NCI-H774 (cell line): ENCODE data around the gene STPG3.
A peak's percentile ranks its signal among the peaks of the same experiment; 100 is the strongest.

Source experiments
- DNase-seq: peaks from one replicate; lab custom pipeline; 2025; lab: John Stamatoyannopoulos, UW

Gene STPG3

DNA sequence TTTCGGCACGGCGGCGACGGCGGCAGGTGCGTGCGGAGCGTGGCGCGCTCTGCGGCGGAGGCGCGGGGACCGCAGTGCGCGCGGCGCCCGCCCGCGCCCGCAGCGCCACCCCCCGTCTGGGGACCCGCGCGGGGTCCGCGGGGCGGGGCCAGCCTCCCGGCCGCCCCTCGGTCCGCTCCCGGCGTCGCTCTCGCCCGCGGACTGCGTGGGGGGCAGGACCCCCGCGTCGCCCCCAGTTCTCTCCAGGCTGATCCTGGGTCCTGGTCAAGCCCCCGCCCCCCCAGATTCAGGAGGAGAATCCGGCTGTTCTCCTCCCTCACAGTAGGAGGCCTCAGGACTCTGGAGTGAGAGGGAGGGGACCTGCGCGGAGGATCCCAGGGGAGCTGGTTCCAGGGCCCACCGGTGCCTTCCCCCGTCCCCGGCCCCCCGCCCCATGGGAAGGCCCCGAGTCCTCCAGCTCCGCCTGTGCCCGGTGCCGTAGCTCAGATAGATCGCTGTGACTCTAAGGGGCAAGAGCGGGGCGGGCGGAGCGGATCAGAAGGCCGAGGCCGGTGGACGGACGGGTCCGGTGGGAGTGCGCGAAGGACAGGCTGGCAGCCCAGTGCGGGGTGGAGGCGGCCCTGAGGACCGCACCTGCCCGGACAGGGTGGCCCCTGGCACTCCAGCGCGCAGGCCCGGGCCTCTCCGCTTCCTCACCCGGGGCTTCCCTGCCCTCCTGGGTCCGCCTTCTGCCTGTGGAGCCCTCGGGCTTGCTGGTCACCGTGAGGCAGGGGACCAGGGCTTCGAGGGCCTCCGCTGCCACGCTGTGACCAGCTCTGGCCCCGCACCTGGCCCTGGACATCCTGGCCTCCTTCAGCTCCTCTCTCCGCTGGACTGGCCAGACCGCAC is 28.7 kb upstream of the STPG3 start, which contains the start of gene RNF208:
TSS of gene RNF208 (minus strand) at position 51 of the 888 bp plus-strand sequence. CDS start 1,028 bp downstream, outside the sequence.
- DNase-seq = no peak

DNA sequence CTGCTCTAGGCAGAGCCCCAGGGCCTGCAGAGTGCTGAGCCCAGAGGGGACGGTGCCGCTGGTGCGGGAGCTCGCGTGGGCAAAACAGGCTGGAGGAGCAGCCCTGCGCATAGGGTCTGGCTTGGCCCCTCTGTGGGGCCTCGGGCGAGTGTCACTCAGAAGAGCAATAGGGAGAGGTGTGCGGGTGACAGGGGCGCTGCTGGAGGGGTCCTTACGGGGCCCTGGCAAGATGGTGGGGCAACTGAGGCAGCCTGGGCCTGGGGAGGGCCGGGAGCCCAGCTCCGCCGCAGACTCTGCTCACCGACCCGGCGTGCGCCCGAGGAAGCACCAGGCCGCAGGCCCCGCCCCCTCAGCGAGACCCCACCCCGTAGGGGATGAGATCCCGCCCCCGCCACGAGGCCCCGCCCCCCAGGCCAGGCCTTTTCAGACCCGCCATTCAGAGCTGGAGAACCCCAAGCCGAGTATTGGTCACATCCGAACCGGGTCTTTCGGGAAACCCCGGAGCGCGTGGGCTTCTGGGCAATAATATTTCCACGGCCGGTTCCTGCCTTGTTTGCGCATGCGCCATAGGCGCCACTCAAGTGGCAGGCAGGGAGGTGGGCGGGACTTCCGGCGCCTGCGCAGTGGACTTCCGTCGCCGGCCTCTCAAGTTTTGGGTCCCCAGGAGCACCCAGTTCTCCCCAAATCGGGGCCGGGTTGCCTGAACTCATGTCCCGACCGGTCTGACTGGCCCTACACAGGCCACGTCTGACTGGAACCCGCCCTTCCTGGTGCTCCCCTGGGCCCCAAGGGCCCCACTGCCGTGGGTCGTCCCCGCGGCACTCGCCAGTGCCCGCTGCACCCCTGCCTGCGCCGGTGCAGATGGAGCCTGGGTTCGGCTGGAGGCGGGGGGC is 27.8 kb upstream of the STPG3 start:
- peak; percentile 97 for DNase-seq

DNA sequence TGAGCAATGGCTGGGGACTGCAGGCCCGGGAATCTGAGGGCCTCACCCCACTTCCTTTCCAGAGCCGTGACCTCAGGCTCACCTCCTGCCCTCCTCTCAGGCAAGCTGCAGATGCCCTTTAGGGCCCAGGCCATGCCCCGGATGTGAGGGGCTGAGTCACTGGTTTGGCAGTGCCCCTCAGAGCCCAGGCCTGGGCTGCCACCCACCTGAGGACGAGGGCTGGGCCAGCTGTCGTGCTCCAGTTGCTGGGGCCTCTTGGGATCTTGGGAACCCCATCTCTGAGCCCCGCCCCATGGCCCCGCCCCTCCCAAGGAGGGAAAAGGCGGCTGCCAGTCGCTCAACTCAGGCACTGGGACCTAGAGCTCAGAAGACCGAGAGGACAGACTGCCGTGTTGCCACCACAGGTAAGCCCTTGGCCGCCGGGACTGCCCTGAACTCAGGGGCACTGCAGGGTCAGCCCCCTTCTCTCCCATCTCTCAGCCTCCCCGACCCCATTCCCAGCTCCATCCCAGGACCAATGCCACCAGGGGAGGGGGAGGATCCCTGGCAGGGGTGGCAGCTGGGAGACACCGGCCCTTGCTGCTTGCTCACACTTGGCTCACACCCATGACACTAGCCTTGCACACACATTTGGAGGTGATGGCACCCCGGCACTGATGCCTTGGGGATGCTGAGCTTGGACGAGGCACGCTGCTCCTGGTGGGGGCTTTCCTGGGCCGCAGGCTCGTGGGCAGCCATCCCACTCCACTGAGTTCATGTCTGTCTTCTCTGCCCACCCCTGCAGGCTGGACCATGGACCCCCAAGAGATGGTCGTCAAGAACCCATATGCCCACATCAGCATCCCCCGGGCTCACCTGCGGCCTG is 26.0 kb upstream of the STPG3 start, which contains the start of gene CYSRT1:
TSS of gene CYSRT1 (plus strand) at position 345 of the 865 bp plus-strand sequence. CDS start at position 793, 448 bp downstream.
- no peak for DNase-seq

DNA sequence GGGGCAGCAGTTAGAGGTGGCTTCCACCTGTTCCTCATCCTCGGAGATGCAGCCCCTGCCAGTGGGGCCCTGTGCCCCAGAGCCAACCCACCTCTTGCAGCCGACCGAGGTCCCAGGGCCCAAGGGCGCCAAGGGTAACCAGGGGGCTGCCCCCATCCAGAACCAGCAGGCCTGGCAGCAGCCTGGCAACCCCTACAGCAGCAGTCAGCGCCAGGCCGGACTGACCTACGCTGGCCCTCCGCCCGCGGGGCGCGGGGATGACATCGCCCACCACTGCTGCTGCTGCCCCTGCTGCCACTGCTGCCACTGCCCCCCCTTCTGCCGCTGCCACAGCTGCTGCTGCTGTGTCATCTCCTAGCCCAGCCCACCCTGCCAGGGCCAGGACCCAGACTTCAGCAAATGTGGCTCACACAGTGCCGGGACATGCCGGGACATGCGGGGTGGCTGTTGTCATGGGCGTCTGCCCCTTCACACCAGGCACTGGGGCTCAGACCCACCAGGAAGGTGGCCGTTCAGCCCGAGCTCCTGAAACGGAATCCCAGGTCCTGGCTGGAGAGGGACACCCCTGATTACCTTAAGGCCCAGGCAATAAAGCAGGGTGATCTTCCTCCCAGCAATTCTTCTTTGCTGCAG is 25.3 kb upstream of the STPG3 start:
- no peak for DNase-seq

DNA sequence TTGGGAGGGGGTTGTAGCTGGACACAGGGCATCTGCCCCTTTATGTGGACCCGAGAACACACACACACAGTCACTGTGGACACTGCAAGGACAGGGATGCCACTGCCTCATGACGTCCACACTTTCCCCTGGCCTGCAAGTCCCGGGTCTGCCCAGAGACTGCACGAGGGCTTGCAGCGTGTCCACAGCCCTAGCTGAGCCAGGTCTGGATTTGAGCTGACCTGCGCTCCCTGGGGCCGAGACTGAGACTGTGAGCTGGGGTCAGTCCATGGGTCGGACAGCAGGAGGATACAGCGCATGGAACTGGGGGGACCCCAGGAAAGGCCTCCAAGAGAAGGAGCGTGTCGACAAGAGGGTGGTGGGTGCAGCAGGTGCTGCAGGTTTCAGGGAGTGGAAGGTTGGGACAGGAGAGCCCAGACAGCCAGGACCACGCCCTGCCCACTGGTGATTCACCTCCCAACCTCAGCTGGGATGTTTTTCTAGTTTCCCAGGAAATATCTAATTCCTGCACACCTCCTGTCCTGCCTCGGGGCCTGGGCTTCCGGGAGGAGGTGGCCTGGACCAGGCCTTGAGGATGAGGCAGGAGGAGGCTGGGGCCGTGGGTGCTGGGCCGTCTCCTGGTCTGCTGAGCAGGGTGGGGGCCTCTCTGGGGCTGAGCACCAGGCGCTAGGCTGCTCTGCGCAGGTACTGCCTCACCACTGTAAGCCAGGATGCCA is 24.6 kb upstream of the STPG3 start:
- DNase-seq = no peak

DNA sequence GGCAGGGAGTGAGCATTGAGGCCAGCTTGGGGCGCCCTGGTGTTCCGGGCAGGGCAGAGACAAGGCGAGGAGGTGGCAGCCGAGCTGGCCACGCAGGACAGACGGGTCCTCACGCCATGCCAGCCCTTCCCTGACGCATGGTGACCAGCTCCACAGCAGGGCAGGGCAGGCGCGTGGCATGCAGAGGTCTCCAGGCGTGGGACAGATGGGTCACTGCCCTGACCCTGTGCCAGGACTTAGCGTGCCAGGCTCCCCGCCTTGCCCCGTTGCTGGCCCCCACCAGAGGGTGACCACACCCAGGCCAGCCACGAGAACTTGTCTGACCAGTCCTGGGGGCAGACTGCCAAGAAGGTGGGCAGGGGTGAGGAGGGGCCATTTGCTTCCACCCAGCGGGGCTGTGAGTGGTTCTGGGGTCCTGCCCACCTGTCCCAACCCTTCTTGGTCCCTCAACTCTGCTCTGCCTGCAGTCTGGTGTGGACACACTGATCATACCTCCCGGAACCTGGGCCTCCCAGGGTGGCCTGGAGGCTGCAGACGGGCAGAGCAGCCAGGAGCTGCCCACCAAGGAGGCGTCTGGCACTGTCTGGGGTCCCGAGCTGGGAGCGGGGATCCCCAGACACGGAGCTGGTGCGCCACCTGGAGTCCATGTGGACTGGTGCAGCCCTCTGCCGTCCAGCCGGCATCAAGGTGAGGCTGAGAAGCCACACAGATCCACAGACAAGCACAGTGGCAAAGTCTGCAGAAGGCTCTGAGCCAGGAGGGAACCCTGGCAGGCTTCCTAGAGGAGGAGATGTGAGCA is 23.8 kb upstream of the STPG3 start, which contains the start of gene RNF224:
TSS of gene RNF224 (plus strand) at position 449 of the 799 bp plus-strand sequence. CDS start 834 bp downstream, outside the sequence.
- peak; percentile 71 for DNase-seq

DNA sequence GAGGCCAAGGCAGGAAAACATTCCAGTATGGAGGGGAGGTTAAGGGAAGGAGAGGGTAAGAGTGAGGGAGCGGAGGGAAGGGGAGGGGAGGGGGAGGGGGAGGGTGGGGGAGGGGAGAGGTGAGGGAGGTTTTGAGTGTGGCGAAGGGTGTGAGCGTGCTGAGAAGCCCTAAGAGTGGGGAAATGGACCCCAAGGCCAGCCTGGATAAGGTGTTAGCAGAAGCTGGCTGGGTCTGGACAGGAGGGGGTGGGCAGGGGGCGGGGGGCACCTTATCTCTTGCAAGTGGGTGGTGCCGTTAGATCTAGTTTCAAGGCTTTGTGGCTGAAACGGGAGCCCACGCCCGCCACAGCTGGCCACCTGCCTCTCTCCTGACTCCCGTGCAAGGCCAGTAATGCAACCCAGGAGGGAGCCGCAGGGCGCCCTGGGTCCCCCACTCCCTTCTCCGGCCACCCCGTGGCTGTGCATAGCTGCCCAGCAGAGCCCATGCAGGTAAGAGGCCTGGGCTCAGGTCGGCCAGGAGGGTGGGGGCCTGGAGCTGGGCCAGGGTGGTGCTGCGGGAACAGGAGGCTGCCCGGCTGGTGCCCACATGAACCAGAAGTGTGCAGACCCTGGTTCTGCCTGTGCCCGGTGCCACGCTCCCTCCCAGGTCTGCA is 23.1 kb upstream of the STPG3 start:
- no peak for DNase-seq

DNA sequence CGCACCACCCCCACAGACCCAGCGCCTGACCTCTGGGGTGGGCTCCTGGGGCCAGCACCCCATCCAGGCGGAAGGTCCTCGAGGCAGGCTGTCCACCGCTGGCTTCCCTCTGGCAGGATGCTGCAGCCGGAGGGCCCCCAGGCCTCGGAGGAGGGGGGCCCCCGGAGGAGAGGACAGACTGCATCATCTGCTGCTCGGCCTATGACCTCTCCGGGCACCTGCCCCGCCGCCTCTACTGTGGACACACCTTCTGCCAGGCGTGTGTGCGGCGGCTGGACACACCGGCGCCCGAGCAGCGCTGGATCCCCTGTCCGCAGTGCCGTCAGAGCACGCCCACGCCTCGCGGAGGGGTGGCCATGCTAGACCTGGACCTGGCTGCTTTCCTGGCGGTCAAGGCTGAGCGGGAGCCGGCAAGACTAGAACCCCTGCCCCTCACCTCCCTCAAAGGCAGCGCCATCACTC is 22.5 kb upstream of the STPG3 start:
- no peak for DNase-seq

DNA sequence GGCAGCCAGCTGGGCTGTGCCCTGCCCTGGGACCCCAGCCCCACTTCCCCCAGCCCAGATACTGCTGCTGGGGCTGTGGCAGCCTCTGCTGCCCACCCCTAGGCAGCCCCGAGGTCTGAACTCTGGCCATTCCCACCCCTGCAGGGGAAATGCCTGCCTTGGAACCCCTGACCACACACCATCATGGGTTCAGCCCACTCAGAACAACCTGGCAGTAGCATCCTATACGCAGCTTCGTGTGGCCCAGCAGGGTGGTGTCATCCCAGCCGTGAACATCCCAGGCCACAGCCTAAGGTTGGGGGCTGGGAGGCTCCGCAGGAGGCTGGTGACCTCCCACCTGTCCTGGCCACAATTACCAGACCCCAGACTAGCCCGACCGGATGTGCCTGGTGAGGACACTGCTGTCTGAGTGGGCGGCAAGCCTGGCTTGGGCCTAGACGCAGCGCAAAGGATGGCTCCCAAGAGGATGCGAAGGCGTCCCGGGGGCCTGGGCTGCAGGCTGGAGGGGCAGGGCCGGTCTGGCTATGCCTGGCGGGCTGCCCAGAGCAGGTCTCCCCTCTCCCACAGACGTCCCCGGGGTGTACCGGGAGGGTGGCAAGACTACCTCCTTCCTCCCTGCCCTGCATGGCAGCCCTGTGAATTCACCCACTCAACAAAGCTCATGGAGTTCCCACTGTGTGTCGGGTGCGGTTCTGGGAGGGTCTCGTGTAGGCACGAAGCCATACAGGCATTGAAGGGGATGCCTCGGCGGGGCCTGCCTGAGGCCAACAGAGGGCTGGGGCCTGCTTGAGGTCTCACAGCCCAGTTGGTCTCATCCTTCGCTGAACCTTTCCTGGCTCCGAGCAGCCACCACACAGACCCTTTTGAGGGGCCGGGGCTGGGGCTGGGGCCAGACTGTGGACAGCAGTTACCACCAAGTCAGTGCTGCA is 21.9 kb upstream of the STPG3 start:
- no peak for DNase-seq

DNA sequence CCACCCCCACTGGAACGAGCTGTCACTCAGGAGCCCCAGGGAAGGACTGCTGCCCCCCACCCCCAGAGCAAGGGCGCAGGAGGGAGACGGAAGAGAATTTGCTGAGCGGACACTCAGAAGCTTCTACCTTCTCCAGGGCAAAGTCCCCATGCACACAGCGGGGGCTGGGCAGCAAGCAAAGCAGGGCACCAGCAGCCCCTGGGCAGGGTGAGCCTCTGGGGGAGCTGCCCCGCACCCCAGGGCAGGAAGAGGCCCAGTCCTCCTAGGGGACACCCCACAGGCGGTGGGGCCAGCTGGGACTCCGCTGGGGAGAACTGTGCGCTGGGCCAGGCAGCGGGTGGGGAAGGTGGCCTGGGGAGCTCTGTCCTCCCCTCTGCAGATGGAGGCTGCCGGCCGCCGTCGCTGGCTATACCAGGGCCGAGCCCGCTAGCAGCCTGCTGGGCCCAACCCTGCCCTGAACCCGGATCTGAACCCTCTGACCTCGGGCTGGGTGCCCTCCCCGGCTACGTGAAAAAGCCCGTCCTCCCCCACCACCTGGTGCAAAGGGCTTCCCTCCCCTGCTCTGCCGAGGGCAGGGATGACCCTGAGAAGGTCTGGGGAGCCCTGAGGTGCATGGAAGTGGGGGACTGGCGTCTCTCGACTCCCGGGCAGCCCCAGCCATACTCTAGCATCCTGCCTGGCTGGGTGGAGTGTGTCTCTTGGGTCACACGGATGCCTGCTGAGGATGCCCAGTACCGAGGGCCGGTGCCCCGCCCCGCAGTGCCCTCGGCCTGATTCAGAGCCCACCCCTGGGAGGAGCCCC is 21.0 kb upstream of the STPG3 start:
- no peak for DNase-seq

DNA sequence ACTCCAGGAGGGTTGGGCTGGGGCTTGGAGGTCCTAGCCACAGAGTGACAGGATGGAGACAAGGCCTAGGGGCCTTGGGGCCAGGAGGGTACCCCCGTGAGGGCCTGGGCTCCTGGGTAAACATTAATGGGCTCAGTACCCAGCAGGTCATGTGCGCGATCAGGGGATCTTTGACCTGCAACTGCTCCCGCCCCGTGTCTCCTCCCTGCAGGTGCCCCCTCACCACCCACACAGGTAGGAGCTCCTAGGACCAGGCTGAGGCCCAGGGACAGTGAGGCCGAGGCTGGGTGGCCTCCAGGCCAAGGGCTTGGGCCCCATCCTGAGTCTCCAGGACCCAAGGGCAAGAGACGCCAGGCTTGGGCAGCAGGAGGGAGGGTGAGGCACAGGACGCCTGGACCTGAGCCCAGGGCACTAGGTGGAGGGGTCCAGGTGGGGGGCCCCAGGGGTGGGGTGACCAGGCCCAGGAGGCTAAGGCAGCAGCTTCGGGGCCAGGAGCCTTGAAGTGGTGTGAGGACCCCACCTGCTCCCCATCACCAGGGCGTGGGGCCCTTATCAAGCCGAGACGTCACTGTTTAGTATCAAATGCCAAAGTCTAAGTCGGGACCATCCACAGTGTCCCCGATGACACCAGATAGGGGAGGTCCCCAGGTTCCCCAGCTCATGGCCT is 20.2 kb upstream of the STPG3 start, which contains the start of gene SLC34A3:
TSS of gene SLC34A3 (plus strand) at position 197 of the 667 bp plus-strand sequence. CDS start 802 bp downstream, outside the sequence.
- no peak for DNase-seq

DNA sequence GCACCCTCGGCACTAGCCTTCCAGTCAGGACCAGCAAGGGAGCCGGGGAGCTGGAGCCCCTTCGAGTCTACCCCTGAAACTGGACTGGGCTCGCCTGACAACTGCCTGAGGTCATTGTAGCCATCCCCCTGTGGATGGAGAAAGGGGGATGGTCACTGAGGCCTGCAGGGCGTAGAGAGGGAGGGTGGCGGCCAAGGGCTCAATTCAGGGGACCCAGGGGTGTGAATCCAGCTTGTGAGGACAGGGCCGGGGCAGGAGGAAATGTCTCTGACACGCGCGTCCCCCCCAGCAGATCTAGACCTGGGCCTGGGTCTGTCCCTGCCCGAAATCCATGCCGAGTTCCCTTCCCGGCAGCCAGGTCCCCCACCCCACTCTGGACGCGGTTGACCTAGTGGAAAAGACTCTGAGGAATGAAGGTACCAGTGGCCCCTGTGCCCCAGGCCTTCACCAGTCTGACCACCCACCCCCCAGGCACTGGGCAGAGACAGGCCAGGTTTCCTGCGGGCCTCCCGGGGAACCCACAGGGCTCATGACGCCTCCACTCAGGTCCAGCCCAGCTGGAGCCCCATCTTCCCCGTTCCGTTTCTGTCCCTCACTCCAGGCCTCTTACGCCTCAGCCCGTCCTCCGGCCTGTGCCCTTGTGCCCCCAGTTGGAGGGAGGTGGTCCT is 19.6 kb upstream of the STPG3 start:
- no peak for DNase-seq

DNA sequence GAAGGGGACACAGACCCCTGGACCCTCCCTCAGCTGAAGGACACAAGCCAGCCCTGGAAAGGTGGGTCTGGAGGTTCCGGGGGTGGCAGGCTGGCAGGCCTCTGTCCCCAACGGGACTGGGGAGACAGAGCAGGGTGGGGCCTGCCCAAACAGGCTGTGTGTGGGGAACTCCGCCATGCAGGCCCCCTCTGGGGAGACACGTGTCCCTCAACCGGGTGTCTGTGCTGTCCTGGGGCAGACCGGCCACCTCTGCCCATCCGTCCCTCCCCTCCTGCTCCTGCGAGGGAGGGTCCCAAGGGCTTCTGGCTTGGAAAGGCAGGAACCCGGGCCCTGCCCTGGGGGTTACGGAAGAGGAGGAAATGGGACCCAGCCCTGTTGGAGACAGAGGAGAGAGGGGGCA is 19.0 kb upstream of the STPG3 start:
- no peak for DNase-seq

DNA sequence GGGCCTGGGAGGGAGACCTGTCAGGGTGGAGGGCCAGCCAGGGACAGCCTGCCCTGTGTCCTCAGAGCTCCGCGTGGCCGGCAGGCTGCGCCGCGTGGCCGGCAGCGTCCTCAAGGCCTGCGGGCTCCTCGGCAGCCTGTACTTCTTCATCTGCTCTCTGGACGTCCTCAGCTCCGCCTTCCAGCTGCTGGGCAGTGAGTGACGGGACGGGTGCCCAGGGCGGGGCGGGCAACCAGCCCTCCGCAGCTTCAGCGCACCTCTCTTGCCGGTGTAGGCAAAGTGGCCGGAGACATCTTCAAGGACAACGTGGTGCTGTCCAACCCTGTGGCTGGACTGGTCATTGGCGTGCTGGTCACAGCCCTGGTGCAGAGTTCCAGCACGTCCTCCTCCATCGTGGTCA is 18.6 kb upstream of the STPG3 start:
- no peak for DNase-seq

DNA sequence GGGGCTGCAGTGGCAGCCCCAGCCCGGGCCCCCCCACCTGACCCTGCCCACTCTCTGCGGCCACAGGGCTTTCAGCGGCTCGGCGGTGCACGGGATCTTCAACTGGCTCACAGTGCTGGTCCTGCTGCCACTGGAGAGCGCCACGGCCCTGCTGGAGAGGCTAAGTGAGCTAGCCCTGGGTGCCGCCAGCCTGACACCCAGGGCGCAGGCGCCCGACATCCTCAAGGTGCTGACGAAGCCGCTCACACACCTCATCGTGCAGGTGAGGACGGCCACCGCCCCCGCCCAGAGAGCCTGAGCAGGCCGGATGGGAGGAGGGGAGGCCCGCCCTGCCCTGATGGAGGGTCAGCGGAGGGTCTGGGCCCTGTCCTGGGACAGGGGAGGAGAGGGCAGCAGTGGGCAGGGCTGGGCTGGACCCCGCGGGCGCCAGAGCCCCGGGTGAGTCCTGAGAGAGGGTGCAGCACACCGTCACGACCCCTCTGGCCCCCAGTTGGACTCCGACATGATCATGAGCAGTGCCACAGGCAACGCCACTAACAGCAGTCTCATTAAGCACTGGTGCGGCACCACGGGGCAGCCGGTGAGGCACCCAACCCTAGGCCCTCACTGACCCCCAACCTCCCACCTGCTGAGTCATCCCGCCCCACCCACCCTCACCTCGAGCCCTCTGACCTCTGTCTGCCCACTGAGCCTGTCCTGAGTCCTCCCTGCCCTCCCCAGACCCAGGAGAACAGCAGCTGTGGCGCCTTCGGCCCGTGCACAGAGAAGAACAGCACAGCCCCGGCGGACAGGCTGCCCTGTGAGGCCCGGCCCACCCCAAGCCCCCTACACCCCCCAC is 17.7 kb upstream of the STPG3 start:
- DNase-seq = peak; percentile 32
